Liver (tissue), 3 donors: ENCODE measurements around the gene SLC39A13.
A peak's percentile ranks its signal among the peaks of the same experiment; 100 is the strongest.
"Not testable (repeated sequence)": the region's sequence is repeated elsewhere in the genome, so short reads cannot be mapped to it uniquely, and the experiment has no call there.

Source experiments
- EGR1 ChIP-seq, 2 donors: IDR thresholded peaks; 2 replicates each; pipeline ENCODE4 v1.6.1; 2016 to 2018; ENCODE audit warnings: antibody characterized with exemption in 2 of 2, low read depth in 2 of 2
- FOXA1 ChIP-seq: IDR thresholded peaks from 2 replicates; pipeline ENCODE4 v1.6.1; 2016; ENCODE audit warnings: antibody characterized with exemption
- HNF4G ChIP-seq: IDR thresholded peaks from 2 replicates; pipeline ENCODE4 v1.6.1; 2016; ENCODE audit warnings: antibody characterized with exemption
- JUND ChIP-seq, 2 donors: IDR thresholded peaks; 2 replicates each; pipeline ENCODE4 v1.6.1; 2016; ENCODE audit warnings: antibody characterized with exemption in 2 of 2
- RAD21 ChIP-seq, 2 donors: IDR thresholded peaks; 2 replicates each; pipeline ENCODE4 v1.6.1; 2016; ENCODE audit warnings: antibody characterized with exemption in 2 of 2, mild to moderate bottlenecking in 2 of 2
- REST ChIP-seq: IDR thresholded peaks from 2 replicates; pipeline ENCODE4 v1.6.1; 2016; ENCODE audit warnings: antibody characterized with exemption, mild to moderate bottlenecking
- RXRA ChIP-seq, 2 donors: IDR thresholded peaks; 2 replicates each; pipeline ENCODE4 v1.6.1; 2017 to 2018; ENCODE audit warnings: antibody characterized with exemption in 2 of 2, mild to moderate bottlenecking in 1 of 2
- SP1 ChIP-seq: IDR thresholded peaks from 2 replicates; pipeline ENCODE4 v1.6.1; 2018; ENCODE audit warnings: antibody characterized with exemption, mild to moderate bottlenecking
- TAF1 ChIP-seq: conservative IDR thresholded peaks from 2 replicates; pipeline ENCODE4 v1.6.1; 2016; ENCODE audit warnings: antibody characterized with exemption, mild to moderate bottlenecking
- YY1 ChIP-seq: IDR thresholded peaks from 2 replicates; pipeline ENCODE4 v1.6.1; 2016; ENCODE audit warnings: antibody characterized with exemption, mild to moderate bottlenecking
- TF ChIP-seq, protein P1 (sequence below): fragments of 150-350 bp; IDR thresholded peaks from 2 replicates; pipeline ENCODE4 v1.5.1; 2017; ENCODE audit warnings: improper control_type of control experiment, low read depth, low read length; ENCODE audit not compliant: missing input control
- TF ChIP-seq, protein P2 (sequence below): IDR thresholded peaks from 2 replicates; pipeline ENCODE4 v1.6.1; 2016; ENCODE audit warnings: antibody characterized with exemption
- TF ChIP-seq, protein P3 (sequence below): IDR thresholded peaks from 2 replicates; pipeline ENCODE4 v1.6.1; 2016; ENCODE audit warnings: antibody characterized with exemption
- donor health status: healthy.
- donor health status: healthy.

DNA sequence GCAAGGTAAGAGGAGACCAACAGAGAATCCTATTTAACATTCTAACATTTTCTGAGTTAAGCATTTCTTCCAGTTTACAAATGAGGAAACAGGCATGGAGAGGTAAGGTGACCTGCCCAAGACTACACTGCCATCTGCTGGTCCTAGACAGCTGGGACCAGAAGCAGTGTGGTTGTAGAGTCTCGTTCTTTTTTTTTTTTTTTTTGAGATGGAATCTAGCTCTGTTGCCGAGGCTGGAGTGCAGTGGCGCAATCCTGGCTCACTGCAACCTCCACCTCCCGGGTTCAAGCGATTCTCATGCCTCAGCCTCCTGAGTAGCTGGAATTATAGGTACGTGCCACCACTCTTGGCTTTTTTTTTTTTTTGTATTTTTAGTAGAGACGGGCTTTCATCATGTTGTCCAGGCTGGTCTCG is 45.9 kb downstream of the SLC39A13 start:
- TF ChIP-seq, protein P1, sequence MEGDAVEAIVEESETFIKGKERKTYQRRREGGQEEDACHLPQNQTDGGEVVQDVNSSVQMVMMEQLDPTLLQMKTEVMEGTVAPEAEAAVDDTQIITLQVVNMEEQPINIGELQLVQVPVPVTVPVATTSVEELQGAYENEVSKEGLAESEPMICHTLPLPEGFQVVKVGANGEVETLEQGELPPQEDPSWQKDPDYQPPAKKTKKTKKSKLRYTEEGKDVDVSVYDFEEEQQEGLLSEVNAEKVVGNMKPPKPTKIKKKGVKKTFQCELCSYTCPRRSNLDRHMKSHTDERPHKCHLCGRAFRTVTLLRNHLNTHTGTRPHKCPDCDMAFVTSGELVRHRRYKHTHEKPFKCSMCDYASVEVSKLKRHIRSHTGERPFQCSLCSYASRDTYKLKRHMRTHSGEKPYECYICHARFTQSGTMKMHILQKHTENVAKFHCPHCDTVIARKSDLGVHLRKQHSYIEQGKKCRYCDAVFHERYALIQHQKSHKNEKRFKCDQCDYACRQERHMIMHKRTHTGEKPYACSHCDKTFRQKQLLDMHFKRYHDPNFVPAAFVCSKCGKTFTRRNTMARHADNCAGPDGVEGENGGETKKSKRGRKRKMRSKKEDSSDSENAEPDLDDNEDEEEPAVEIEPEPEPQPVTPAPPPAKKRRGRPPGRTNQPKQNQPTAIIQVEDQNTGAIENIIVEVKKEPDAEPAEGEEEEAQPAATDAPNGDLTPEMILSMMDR, result peak; percentile 91
- TF ChIP-seq EGR1 (IDR thresholded peaks at IDR 0.05; ENCODE audit: low read depth in 2 of 2); FOXA1; JUND (IDR thresholded peaks at IDR 0.05); HNF4G; REST; TAF1: not testable (repeated sequence)
- TF ChIP-seq RXRA (IDR thresholded peaks at IDR 0.05), result peak in 1 of 2 donors; percentile 30
- peak; percentile 40 for TF ChIP-seq SP1
- peak; percentile 42 for TF ChIP-seq YY1
- TF ChIP-seq, protein P2, sequence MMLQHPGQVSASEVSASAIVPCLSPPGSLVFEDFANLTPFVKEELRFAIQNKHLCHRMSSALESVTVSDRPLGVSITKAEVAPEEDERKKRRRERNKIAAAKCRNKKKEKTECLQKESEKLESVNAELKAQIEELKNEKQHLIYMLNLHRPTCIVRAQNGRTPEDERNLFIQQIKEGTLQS, result peak; percentile 45
- TF ChIP-seq, protein P3, sequence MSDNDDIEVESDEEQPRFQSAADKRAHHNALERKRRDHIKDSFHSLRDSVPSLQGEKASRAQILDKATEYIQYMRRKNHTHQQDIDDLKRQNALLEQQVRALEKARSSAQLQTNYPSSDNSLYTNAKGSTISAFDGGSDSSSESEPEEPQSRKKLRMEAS, result not testable (repeated sequence)
- peak; percentile 95 to 96 for TF ChIP-seq RAD21 (IDR thresholded peaks at IDR 0.05)
